GM23338 (cell line): ENCODE measurements around the gene OR5M11. TPM values are rescaled to one million over a fixed set of nuclear protein-coding genes. Genes with fewer than 3 reads are reported as not detected.
"Not testable (repeated sequence)": the region's sequence is repeated elsewhere in the genome, so short reads cannot be mapped to it uniquely, and the experiment has no call there.

Source experiments
- ATAC-seq: fragments of 200-7000 bp; cut with Tn5 transposase; 3 replicates; pipeline ENCODE4 v1.9.1; 2020
- DNase-seq: peaks from one replicate; pipeline ENCODE4 v3.0.0-alpha.2; 2015; ENCODE audit warnings: low spot score
- H2AFZ ChIP-seq: fragments of 200-600 bp; sonication (generic); 2 replicates; pipeline ENCODE4 v1.8.0; 2016; ENCODE audit warnings: antibody characterized with exemption, mild to moderate bottlenecking, moderate library complexity
- H3F3A ChIP-seq: fragments of 200-600 bp; sonication (generic); replicated peaks from 2 replicates; pipeline ENCODE4 v1.8.0; 2017; ENCODE audit warnings: antibody characterized with exemption, mixed run types, low read depth
- H3K27ac ChIP-seq: fragments of 200-600 bp; sonication (generic); 2 replicates; pipeline ENCODE4 v1.6.1; 2016; ENCODE audit warnings: low read depth
- H3K27me3 ChIP-seq: fragments of 200-600 bp; sonication (generic); 2 replicates; pipeline ENCODE4 v1.8.0; 2016; ENCODE audit warnings: mild to moderate bottlenecking, mixed run types, moderate library complexity; ENCODE audit not compliant: insufficient read depth
- H3K36me3 ChIP-seq: fragments of 200-600 bp; sonication (generic); 2 replicates; pipeline ENCODE4 v1.8.0; 2016; ENCODE audit warnings: mild to moderate bottlenecking; ENCODE audit not compliant: insufficient read depth
- H3K4me1 ChIP-seq: fragments of 200-600 bp; sonication (generic); 2 replicates; pipeline ENCODE4 v1.8.0; 2016; ENCODE audit warnings: mild to moderate bottlenecking, moderate library complexity; ENCODE audit not compliant: insufficient read depth
- H3K4me2 ChIP-seq: fragments of 200-600 bp; sonication (generic); 2 replicates; pipeline ENCODE4 v1.7.1; 2017; ENCODE audit warnings: mixed run types
- H3K4me3 ChIP-seq: fragments of 200-600 bp; sonication (generic); 2 replicates; pipeline ENCODE4 v1.6.1; 2016; ENCODE audit warnings: mixed run types
- H3K79me2 ChIP-seq: fragments of 200-600 bp; sonication (generic); replicated peaks from 2 replicates; pipeline ENCODE4 v1.8.0; 2017; ENCODE audit warnings: mild to moderate bottlenecking; ENCODE audit not compliant: insufficient read depth
- H3K9me2 ChIP-seq: fragments of 200-600 bp; sonication (generic); 2 replicates; pipeline ENCODE4 v1.8.0; 2017; ENCODE audit not compliant: insufficient read depth
- H4K20me1 ChIP-seq: fragments of 200-600 bp; sonication (generic); replicated peaks from 2 replicates; pipeline ENCODE4 v1.8.0; 2017; ENCODE audit warnings: mild to moderate bottlenecking; ENCODE audit not compliant: insufficient read depth
- H3K27ac Mint-ChIP-seq: 2 replicates; pipeline ENCODE4 v1.8.0; 2020; ENCODE audit warnings: inconsistent platforms, mild to moderate bottlenecking, moderate library complexity, mixed read lengths
- H3K27me3 Mint-ChIP-seq: 3 replicates; pipeline ENCODE4 v1.8.0; 2022; ENCODE audit warnings: low read depth, mild to moderate bottlenecking, moderate library complexity, mixed read lengths, inconsistent platforms; ENCODE audit not compliant: insufficient read depth, poor library complexity
- H3K36me3 Mint-ChIP-seq: 3 replicates; pipeline ENCODE4 v1.8.0; 2021; ENCODE audit warnings: low read depth, mild to moderate bottlenecking, inconsistent platforms, moderate library complexity, mixed read lengths
- H3K4me1 Mint-ChIP-seq: 3 replicates; pipeline ENCODE4 v1.8.0; 2020; ENCODE audit warnings: mild to moderate bottlenecking, inconsistent platforms, mixed read lengths
- H3K4me3 Mint-ChIP-seq: 3 replicates; pipeline ENCODE4 v1.8.0; 2021; ENCODE audit warnings: moderate library complexity, mild to moderate bottlenecking, inconsistent platforms, mixed read lengths
- H3K9me3 Mint-ChIP-seq: 3 replicates; pipeline ENCODE4 v1.8.0; 2020; ENCODE audit warnings: moderate library complexity, mild to moderate bottlenecking, inconsistent platforms, mixed read lengths
- ZNF462 ChIP-seq: fragments of 250-450 bp; sonication (Bioruptor Pico); IDR thresholded peaks from 2 replicates; pipeline ENCODE4 v1.5.0; 2020; ENCODE audit warnings: mild to moderate bottlenecking, moderate library complexity
- long read RNA-seq: library from polyadenylated mRNA; unstranded; transcript quantifications from one replicate; pipeline ENCODE4 v2.0.0, GENCODE V29; 2020; ENCODE audit not compliant: unreplicated experiment
- polyA plus RNA-seq: library from polyadenylated mRNA; unstranded; fragments of >200 nt; fragmentation: Nextera tagmentation; extraction: Ambion mirVana; gene quantifications from 2 replicates; pipeline ENCODE4 v1.2.1, GENCODE V29; 2016
- total RNA-seq: library from RNA; depleted of rRNA; stranded (reverse); fragments of >200 nt; shearing (Covaris generic); gene quantifications from 2 replicates; pipeline ENCODE4 v1.2.3, GENCODE V29; 2014; rRNA removed

The OR5M11 gene
- total RNA-seq (not detected in 2 replicates), polyA plus RNA-seq (not detected in 2 replicates)
- long read RNA-seq, result 0 reads

GRCh38 chr11:56543157-56543556 is at the start of gene OR5M11:
Gene OR5M11, minus strand, starts transcription at chr11:56543257. Its CDS starts 0 bp downstream, at chr11:56543257.
- Histone ChIP-seq H3K4me1 (no peaks in the 10 kb centered on the region), H2AFZ (no peak within 1 kb of the TSS), H3K27me3 (no peaks in the 10 kb centered on the region), H4K20me1 (no peaks in the 10 kb centered on the region), H3K4me3 (no peak within 1 kb of the TSS), H3K4me2 (no peak within 1 kb of the TSS), H3K27ac (no peak within 1 kb of the TSS), H3K79me2 (no peaks in the 10 kb centered on the region), H3F3A (no peaks in the 10 kb centered on the region), H3K9me2 (peaks cover 25% of the 10 kb centered on the region), H3K36me3 (no peaks in the 10 kb centered on the region)
- 0 out of 3 replicates have a peak, but pooled peaks cover 3% of the 10 kb centered on the region for H3K4me1 Mint-ChIP-seq
- TF ChIP-seq ZNF462 (CRISPR knock-in tag), result no peak
- H3K27ac Mint-ChIP-seq, result no peak within 1 kb of the TSS
- H3K9me3 Mint-ChIP-seq, result no peaks in the 10 kb centered on the region; the same call in 2 of the 3 replicates
- no peaks in the 10 kb centered on the region for H3K27me3 Mint-ChIP-seq
- no peak within 1 kb of the TSS for H3K4me3 Mint-ChIP-seq
- ATAC-seq, result no peak
- DNase-seq, result no peak
- no peaks in the 10 kb centered on the region; the same call in 2 of the 3 replicates for H3K36me3 Mint-ChIP-seq

- not testable (repeated sequence) for ATAC-seq, H3K4me1 Mint-ChIP-seq, H3K27ac ChIP-seq, H3K4me3 Mint-ChIP-seq, H3K79me2 ChIP-seq, DNase-seq, H3K27me3 Mint-ChIP-seq, H3K4me1 ChIP-seq, H3K27ac Mint-ChIP-seq, H3K4me2 ChIP-seq, H3K27me3 ChIP-seq, H2AFZ ChIP-seq, H4K20me1 ChIP-seq, H3K4me3 ChIP-seq, H3F3A ChIP-seq, H3K36me3 ChIP-seq, H3K9me2 ChIP-seq
- Mint-ChIP-seq H3K9me3 (peaks cover 38% of the 10 kb centered on the region), H3K36me3 (peaks cover 17% of the 10 kb centered on the region; the same call in 2 of the 3 replicates)
Measured at GRCh38 chr11:56592088-56592717, 49.1 kb upstream of the OR5M11 start.
